DND-41 (cell line): ENCODE measurements around the gene SLC30A7.

ENCODE experiments used
- ATAC-seq: fragments of 200-7000 bp; cut with Tn5 transposase; 3 replicates; pipeline ENCODE4 v1.9.1; 2021; ENCODE audit warnings: low read depth; ENCODE audit not compliant: insufficient read depth
- DNase-seq: peaks from one replicate; pipeline ENCODE4 v3.0.0-alpha.2; 2020
- H2AFZ ChIP-seq: 2 replicates; pipeline ENCODE4 v1.6.0; 2012; ENCODE audit warnings: low read depth, low read length
- H3K27ac ChIP-seq: 2 replicates; pipeline ENCODE4 v1.5.1; 2012; ENCODE audit warnings: low read length, inconsistent platforms
- H3K27me3 ChIP-seq: fragments of 200-600 bp; sonication (generic); 2 replicates; pipeline ENCODE4 v1.6.0; 2012; ENCODE audit warnings: low read length, mild to moderate bottlenecking, inconsistent platforms; ENCODE audit not compliant: insufficient read depth, poor library complexity
- H3K36me3 ChIP-seq: 2 replicates; pipeline ENCODE4 v1.5.1; 2012; ENCODE audit warnings: low read length, inconsistent platforms; ENCODE audit not compliant: insufficient read depth
- H3K4me1 ChIP-seq: 2 replicates; pipeline ENCODE4 v1.5.1; 2012; ENCODE audit warnings: mild to moderate bottlenecking, low read length; ENCODE audit not compliant: insufficient read depth
- H3K4me2 ChIP-seq: 2 replicates; pipeline ENCODE4 v1.6.0; 2012; ENCODE audit warnings: mild to moderate bottlenecking, moderate library complexity, low read length, inconsistent platforms; ENCODE audit not compliant: insufficient read depth
- H3K4me3 ChIP-seq, 2 experiments: fragments of 200-600 bp in 1 of 2; shearing (Covaris generic) in 1 of 2; 2 replicates each; pipeline ENCODE4 v1.5.1; 2012 to 2016; ENCODE audit warnings: inconsistent platforms in 2 of 2, low read length in 2 of 2, mild to moderate bottlenecking in 2 of 2, low read depth in 1 of 2, moderate library complexity in 1 of 2
- H3K79me2 ChIP-seq: 2 replicates; pipeline ENCODE4 v1.6.0; 2012; ENCODE audit warnings: low read length, inconsistent platforms; ENCODE audit not compliant: insufficient read depth
- H3K9ac ChIP-seq: 2 replicates; pipeline ENCODE4 v1.6.0; 2012; ENCODE audit warnings: low read depth, mild to moderate bottlenecking, inconsistent platforms, low read length, moderate library complexity
- H3K9me3 ChIP-seq: 2 replicates; pipeline ENCODE4 v1.5.1; 2012; ENCODE audit warnings: low read length, moderate library complexity, mild to moderate bottlenecking, inconsistent platforms; ENCODE audit not compliant: insufficient read depth, severe bottlenecking
- H4K20me1 ChIP-seq: 2 replicates; pipeline ENCODE4 v1.6.0; 2012; ENCODE audit warnings: low read length; ENCODE audit not compliant: insufficient read depth
- CTCF ChIP-seq: IDR thresholded peaks from 2 replicates; pipeline ENCODE4 v1.5.1; 2012; ENCODE audit warnings: borderline replicate concordance, low read length, moderate library complexity, mild to moderate bottlenecking; ENCODE audit not compliant: poor library complexity, severe bottlenecking; ENCODE audit errors: extremely low read depth
- EZH2 ChIP-seq: IDR thresholded peaks from 3 replicates; pipeline ENCODE4 v1.6.1; 2012; ENCODE audit warnings: borderline replicate concordance, low read depth, mild to moderate bottlenecking, moderate library complexity, low read length, inconsistent platforms; ENCODE audit not compliant: severe bottlenecking

Gene SLC30A7

GRCh38 chr1:100936194-100936967, 40.5 kb downstream of the SLC30A7 start:
- TF ChIP-seq EZH2 (no peak), CTCF (no peak)
- Histone ChIP-seq H3K4me2 (no peak overlapping the region), H3K4me3 (no peak overlapping the region), H3K9ac (no peak overlapping the region), H3K27ac (no peak overlapping the region), H3K79me2 (peaks cover 2% of the 10 kb centered on the region; the same call in 1 of the 2 replicates), H3K36me3 (peaks cover 56% of the 10 kb centered on the region), H3K27me3 (no peaks in the 10 kb centered on the region), H2AFZ (no peak overlapping the region), H3K4me1 (no peaks in the 10 kb centered on the region), H4K20me1 (no peaks in the 10 kb centered on the region), H3K9me3 (no peaks in the 10 kb centered on the region)
- ATAC-seq (no peak), DNase-seq (no peak)

GRCh38 chr1:100941098-100941527, 45.2 kb downstream of the SLC30A7 start:
- no peak for TF ChIP-seq CTCF
- TF ChIP-seq EZH2, result no peak
- Histone ChIP-seq H3K4me3 (no peak overlapping the region), H3K9me3 (no peaks in the 10 kb centered on the region), H3K27ac (no peak overlapping the region), H2AFZ (no peak overlapping the region), H3K4me1 (no peaks in the 10 kb centered on the region), H4K20me1 (no peaks in the 10 kb centered on the region), H3K9ac (no peak overlapping the region), H3K36me3 (peaks cover 64% of the 10 kb centered on the region), H3K4me2 (no peak overlapping the region), H3K27me3 (no peaks in the 10 kb centered on the region), H3K79me2 (0 out of 2 replicates have a peak, but pooled peaks cover 3% of the 10 kb centered on the region)
- no peak for DNase-seq
- no peak for ATAC-seq

- Histone ChIP-seq H3K4me1 (no peaks in the 10 kb centered on the region), H3K79me2 (0 out of 2 replicates have a peak, but pooled peaks cover 3% of the 10 kb centered on the region), H3K27me3 (no peaks in the 10 kb centered on the region), H3K27ac (no peak overlapping the region), H3K4me3 (no peak overlapping the region), H3K4me2 (no peak overlapping the region), H3K9me3 (no peaks in the 10 kb centered on the region), H2AFZ (no peak overlapping the region), H3K36me3 (peaks cover 58% of the 10 kb centered on the region), H4K20me1 (no peaks in the 10 kb centered on the region), H3K9ac (no peak overlapping the region)
- no peak for DNase-seq
- TF ChIP-seq EZH2, result no peak
- no peak for ATAC-seq
These were observed 45.8 kb downstream of the SLC30A7 start for GRCh38 chr1:100941580-100942216.

GRCh38 chr1:100942304-100943046, 46.6 kb downstream of the SLC30A7 start:
- H3K79me2 ChIP-seq, result peaks cover 7% of the 10 kb centered on the region; the same call in 1 of the 2 replicates
- H4K20me1 ChIP-seq, result no peaks in the 10 kb centered on the region
- no peaks in the 10 kb centered on the region for H3K27me3 ChIP-seq
- H3K9me3 ChIP-seq, result no peaks in the 10 kb centered on the region
- H3K9ac ChIP-seq, result no peak overlapping the region
- H3K4me2 ChIP-seq, result no peak overlapping the region
- H3K27ac ChIP-seq, result no peak overlapping the region
- no peak overlapping the region for H3K4me3 ChIP-seq
- peaks cover 51% of the 10 kb centered on the region for H3K36me3 ChIP-seq
- ATAC-seq (no peak), DNase-seq (no peak)
- H2AFZ ChIP-seq, result no peak overlapping the region
- TF ChIP-seq EZH2 (no peak), CTCF (no peak)
- no peaks in the 10 kb centered on the region for H3K4me1 ChIP-seq
